Panc1 (cell line): ENCODE data around the gene BCORL1. TPM values are rescaled to one million over a fixed set of nuclear protein-coding genes. Genes with fewer than 3 reads are reported as not detected.

ENCODE experiments used
- ATAC-seq: fragments of 200-7000 bp; cut with Tn5 transposase; 2 replicates; pipeline ENCODE4 v1.9.1; 2020; ENCODE audit warnings: mild to moderate bottlenecking, moderate library complexity
- BruUV-seq: library from RNA; stranded (reverse); fragments of 400-500 nt; replicated peaks from 2 replicates; lab custom pipeline; 2021; lab: Mats Ljungman, UMichigan
- CTCF ChIA-PET: fragments of 300-600 bp; sonication (Branson Sonifier 250); formaldehyde crosslinking; loops from one replicate; lab custom pipeline; 2022; ENCODE audit warnings: antibody characterized with exemption; lab: Charles Lee
- POLR2A ChIA-PET: fragments of 300-600 bp; sonication (Branson Sonifier 250); formaldehyde crosslinking; loops from one replicate; lab custom pipeline; 2022; ENCODE audit warnings: antibody characterized with exemption; lab: Charles Lee
- DNase-seq: peaks from one replicate; pipeline ENCODE4 v3.0.0-alpha.2; 2010; ENCODE audit warnings: low read depth, low spot score
- H3K27ac ChIP-seq: 2 replicates; pipeline ENCODE4 v1.5.1; 2011; ENCODE audit warnings: mild to moderate bottlenecking, low read length, inconsistent platforms
- H3K27me3 ChIP-seq: fragments of 200-500 bp; sonication (Bioruptor generic); 2 replicates; pipeline ENCODE4 v1.6.0; 2014; ENCODE audit warnings: low read length, inconsistent platforms; ENCODE audit not compliant: control insufficient read depth, insufficient read depth
- H3K36me3 ChIP-seq: fragments of 200-500 bp; sonication (Bioruptor generic); 2 replicates; pipeline ENCODE4 v1.5.1; 2014; ENCODE audit warnings: inconsistent platforms, mild to moderate bottlenecking, low read length, moderate library complexity; ENCODE audit not compliant: control insufficient read depth, insufficient read depth
- H3K4me1 ChIP-seq: 2 replicates; pipeline ENCODE4 v1.5.1; 2011; ENCODE audit warnings: inconsistent platforms, mild to moderate bottlenecking, low read length, moderate library complexity; ENCODE audit not compliant: control insufficient read depth, insufficient read depth
- H3K4me3 ChIP-seq, 2 experiments: 2 replicates each; pipeline ENCODE4 v1.5.1; 2011 to 2012; ENCODE audit warnings: low read depth in 2 of 2, low read length in 2 of 2, mild to moderate bottlenecking in 2 of 2, inconsistent platforms in 1 of 2, moderate library complexity in 1 of 2
- H3K9me3 ChIP-seq: fragments of 200-500 bp; sonication (Bioruptor generic); 2 replicates; pipeline ENCODE4 v1.5.1; 2014; ENCODE audit warnings: low read depth, mild to moderate bottlenecking, inconsistent platforms, low read length, moderate library complexity; ENCODE audit not compliant: control insufficient read depth, insufficient read depth
- POLR2AphosphoS5 ChIP-seq: IDR thresholded peaks from 2 replicates; pipeline ENCODE4 v1.6.1; 2012; ENCODE audit warnings: mild to moderate bottlenecking, low read depth, low read length, moderate library complexity
- REST ChIP-seq, 2 experiments: IDR thresholded peaks; 2 replicates each; pipeline ENCODE4 v1.6.1; 2011 to 2012; ENCODE audit warnings: low read depth in 2 of 2, control low read depth in 1 of 2, low read length in 1 of 2, mild to moderate bottlenecking in 1 of 2, moderate library complexity in 1 of 2; ENCODE audit not compliant: insufficient read depth in 1 of 2
- SIN3A ChIP-seq: IDR thresholded peaks from 2 replicates; pipeline ENCODE4 v1.6.1; 2012; ENCODE audit warnings: low read depth, mild to moderate bottlenecking, low read length, moderate library complexity, borderline replicate concordance; ENCODE audit not compliant: insufficient read depth
- TCF7L2 ChIP-seq: IDR thresholded peaks from 2 replicates; pipeline ENCODE4 v1.6.1; 2011; ENCODE audit warnings: mild to moderate bottlenecking, low read depth, low read length, inconsistent platforms
- in situ Hi-C: cut with HindIII; loops from 2 replicates; pipeline ENCODE4 v1.10.0; 2016; ENCODE audit warnings: low sequenced_read_pairs, low pct_unique_long_range_greater_than_20kb
- intact Hi-C: fragments of 100-400 bp; cut with micrococcal nuclease; formaldehyde crosslinking; loops from one replicate; pipeline ENCODE4 v1.10.0; 2022; ENCODE audit not compliant: unreplicated experiment
- total RNA-seq: library from RNA; stranded (reverse); gene quantifications from one replicate; pipeline ENCODE4 v1.2.1, GENCODE V29; 2021; ENCODE audit not compliant: unreplicated experiment
- TF ChIP-seq, protein P1 (sequence below): fragments of 450-650 bp; IDR thresholded peaks from 2 replicates; pipeline ENCODE4 v1.5.1; 2017; ENCODE audit warnings: mild to moderate bottlenecking

Gene BCORL1
- total RNA-seq, 1 experiment from 2014 or later = 67.4 TPM

DNA sequence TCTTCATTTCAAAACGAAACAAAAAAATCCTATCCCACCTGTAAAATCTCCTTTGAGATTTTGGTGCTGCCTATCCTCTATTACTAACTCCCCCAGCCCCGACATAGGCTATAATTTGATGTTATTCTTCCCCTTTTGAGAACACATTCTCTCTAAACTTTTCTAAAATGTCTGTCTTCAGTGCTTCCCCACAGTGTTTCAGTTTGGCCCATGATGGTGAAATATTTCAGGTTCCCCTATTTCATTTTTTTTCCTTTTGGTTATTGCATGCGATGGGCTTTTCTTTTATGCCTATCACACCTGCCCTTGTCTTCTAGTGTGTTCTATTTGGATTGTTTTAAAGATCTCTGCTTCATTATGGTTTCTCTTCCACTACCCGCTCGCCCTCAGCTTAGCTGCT is 14.7 kb downstream of the BCORL1 start:
- in situ Hi-C loops (no loop called here), intact Hi-C loops (no loop called here)
- Histone ChIP-seq H3K36me3 (peaks cover 7% of the 10 kb centered on the region), H3K4me3 (no peak overlapping the region), H3K27ac (no peak overlapping the region), H3K9me3 (no peaks in the 10 kb centered on the region), H3K4me1 (no peaks in the 10 kb centered on the region), H3K27me3 (no peaks in the 10 kb centered on the region)
- no TSS peak for BruUV-seq
- TF ChIP-seq POLR2AphosphoS5 = no peak
- TF ChIP-seq SIN3A = no peak
- ATAC-seq (no peak), DNase-seq (no peak)
- CTCF ChIA-PET = no interaction called here
- POLR2A ChIA-PET = no interaction called here

DNA sequence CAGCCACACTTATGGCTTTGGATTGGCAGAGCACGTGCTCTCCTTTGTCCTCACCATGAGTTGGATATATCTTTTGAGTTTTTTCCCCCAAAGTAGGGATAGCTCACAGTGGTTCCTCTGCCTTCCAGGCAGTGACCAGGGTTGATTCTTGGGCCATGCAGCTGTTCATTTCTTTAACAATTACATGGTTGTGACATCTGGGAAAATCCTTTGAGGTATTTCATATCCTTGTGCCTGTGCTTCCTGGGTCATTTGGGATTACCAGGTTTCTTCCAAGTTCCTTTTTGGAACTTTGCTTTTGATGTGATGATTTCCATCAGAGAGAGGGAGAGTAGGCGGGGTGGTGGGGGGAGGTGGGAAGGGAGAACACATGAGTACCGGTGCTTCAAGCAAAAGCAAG is 15.6 kb downstream of the BCORL1 start:
- H3K4me1 ChIP-seq = no peaks in the 10 kb centered on the region
- CTCF ChIA-PET = no interaction called here

More for the DNA sequence above, 15.6 kb downstream of the BCORL1 start:
- in situ Hi-C loops = no loop called here
- Histone ChIP-seq H3K27me3 (no peaks in the 10 kb centered on the region), H3K4me3 (no peak overlapping the region), H3K9me3 (no peaks in the 10 kb centered on the region), H3K27ac (no peak overlapping the region), H3K36me3 (peaks cover 7% of the 10 kb centered on the region)
- intact Hi-C loops = no loop called here
- no peak for DNase-seq
- TF ChIP-seq POLR2AphosphoS5 = no peak
- TF ChIP-seq, protein P1, sequence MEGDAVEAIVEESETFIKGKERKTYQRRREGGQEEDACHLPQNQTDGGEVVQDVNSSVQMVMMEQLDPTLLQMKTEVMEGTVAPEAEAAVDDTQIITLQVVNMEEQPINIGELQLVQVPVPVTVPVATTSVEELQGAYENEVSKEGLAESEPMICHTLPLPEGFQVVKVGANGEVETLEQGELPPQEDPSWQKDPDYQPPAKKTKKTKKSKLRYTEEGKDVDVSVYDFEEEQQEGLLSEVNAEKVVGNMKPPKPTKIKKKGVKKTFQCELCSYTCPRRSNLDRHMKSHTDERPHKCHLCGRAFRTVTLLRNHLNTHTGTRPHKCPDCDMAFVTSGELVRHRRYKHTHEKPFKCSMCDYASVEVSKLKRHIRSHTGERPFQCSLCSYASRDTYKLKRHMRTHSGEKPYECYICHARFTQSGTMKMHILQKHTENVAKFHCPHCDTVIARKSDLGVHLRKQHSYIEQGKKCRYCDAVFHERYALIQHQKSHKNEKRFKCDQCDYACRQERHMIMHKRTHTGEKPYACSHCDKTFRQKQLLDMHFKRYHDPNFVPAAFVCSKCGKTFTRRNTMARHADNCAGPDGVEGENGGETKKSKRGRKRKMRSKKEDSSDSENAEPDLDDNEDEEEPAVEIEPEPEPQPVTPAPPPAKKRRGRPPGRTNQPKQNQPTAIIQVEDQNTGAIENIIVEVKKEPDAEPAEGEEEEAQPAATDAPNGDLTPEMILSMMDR = no peak
- TF ChIP-seq SIN3A = no peak
- TF ChIP-seq REST (IDR thresholded peaks at IDR 0.05; ENCODE audit: insufficient read depth in 1 of 2, low read depth in 2 of 2, low read length in 1 of 2) = no peak
- no peak for TF ChIP-seq TCF7L2
- POLR2A ChIA-PET = no interaction called here
- no TSS peak for BruUV-seq
- no peak for ATAC-seq
